K562 treated with DMSO at 1 percent for 4 hours (cell line): ENCODE data around the gene HCFC1R1. TPM values are rescaled to one million over a fixed set of nuclear protein-coding genes. Genes with fewer than 3 reads are reported as not detected.

Experiments used
- total RNA-seq: library from RNA; unstranded; fragments of 300-600 nt; gene quantifications from 2 replicates; pipeline ENCODE4 v1.2.3, GENCODE V29; 2022; ENCODE audit not compliant: insufficient read depth

The HCFC1R1 gene, protein sequence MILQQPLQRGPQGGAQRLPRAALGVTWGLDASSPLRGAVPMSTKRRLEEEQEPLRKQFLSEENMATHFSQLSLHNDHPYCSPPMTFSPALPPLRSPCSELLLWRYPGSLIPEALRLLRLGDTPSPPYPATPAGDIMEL
- total RNA-seq, result 29.9 and 38.3 TPM in 2 replicates

GRCh38 chr16:3023669-3024478, at the start of gene HCFC1R1, which contains the start of gene THOC6:
HCFC1R1 (minus strand) TSS chr16:3023942; CDS start chr16:3023941, 1 bp downstream.
THOC6 (plus strand) TSS chr16:3024035; CDS start chr16:3024327, 292 bp downstream.

GRCh38 chr16:3065069-3065741, 41.5 kb upstream of the HCFC1R1 start, which contains the start of gene IL32:
IL32 (plus strand) TSS chr16:3065640; CDS start chr16:3065812, 172 bp downstream.

DNA sequence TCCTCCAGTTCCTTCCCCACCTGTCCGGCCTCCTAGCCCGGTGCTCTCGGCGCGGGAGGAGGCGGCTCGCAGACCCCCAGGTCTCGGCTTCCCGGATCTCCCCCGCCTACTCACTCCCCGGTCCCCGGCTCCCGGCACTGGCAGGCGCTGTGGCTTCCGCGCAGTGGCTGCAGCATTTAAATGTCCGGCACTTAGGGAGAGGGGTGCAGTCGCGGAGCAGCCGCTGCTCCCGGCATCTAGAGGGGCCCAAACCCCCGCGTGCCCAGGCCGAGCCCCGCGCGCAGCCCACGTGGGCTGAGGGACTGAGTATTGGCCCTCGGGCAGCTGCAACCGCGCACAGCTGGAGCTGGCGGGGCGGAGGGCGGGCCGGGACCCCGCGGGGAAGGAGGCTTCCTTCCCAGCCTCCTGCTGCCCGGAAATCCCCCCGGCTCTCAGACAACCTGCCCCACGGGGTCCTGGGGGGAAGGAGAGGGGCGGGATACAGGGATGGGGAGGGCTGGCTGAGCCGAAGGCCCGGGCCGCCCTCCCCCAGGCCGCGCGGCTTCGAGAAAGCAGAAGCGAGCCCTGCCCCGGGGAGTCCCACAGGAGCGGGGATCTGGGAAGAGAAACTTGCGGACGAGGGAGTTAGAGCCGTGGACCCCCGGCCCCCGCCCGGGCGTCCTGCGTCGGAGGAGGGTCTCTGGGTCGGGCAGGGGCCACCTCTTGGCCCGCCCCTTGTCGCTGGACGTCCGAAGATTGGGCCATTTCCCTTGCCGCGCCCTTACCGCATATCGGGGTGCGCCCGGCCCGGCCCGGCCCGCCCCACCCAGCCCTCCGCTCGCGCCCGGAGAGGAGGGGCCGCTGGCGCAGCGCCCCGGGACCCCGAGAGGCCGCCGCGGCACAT, 22.3 kb upstream of the HCFC1R1 start, which contains the start of gene MMP25:
TSS of gene MMP25 (plus strand) at position 804 of the 883 bp plus-strand sequence. CDS start 357 bp downstream, outside the sequence.

DNA sequence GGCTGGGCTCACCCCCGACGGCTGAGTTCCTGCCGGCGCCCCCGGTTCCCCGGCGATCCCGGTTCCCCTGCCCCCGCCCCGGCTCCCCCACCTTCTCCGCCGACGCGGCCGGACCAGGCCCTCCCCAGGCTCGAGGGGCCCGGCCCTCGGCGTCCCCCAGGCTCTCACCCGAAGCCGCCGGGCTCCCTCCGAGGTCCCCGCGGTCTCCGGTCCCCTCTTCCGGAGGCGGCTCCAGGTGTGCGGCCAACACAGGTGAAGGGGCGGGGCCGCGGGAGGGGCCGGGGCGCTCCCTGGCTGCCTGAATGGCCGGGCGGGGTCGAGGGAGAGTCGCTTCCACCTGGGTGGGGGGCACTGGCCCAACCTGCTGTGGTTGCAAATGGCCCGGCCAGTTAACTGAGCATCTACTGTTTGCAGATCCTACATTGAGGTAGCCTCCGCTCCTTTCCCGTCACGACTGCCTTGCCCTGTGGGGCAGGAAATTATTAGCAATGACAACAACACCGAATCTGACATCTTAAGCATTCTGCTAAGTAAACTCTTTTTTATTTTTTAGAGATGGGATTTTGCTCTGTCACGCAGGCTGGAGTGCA, 13.1 kb upstream of the HCFC1R1 start, which contains the start of gene BICDL2:
TSS of gene BICDL2 (minus strand) at position 219 of the 590 bp plus-strand sequence. CDS start 1,448 bp downstream, outside the sequence.

DNA sequence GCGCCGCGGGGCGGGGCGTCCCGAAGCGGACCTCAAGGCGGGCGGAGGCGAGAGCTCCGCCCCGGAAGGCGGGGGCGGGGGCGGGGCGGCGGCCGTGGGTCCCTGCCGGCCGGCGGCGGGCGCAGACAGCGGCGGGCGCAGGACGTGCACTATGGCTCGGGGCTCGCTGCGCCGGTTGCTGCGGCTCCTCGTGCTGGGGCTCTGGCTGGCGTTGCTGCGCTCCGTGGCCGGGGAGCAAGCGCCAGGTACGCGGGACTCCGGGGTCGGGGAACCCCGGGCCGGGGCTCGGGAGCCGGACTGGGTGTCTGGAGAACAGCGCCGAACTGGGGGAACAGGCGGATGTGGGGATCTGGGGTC, 3.5 kb downstream of the HCFC1R1 start, which contains the start of gene TNFRSF12A:
TSS of gene TNFRSF12A (plus strand) at position 122 of the 357 bp plus-strand sequence. CDS start at position 152, 30 bp downstream.

GRCh38 chr16:3017794-3018506, 5.8 kb downstream of the HCFC1R1 start, which contains the start of gene CLDN6:
CLDN6 (minus strand) TSS chr16:3018183; CDS start chr16:3016021, 2,162 bp downstream.

GRCh38 chr16:3012828-3013420, 10.8 kb downstream of the HCFC1R1 start, which contains the start of gene CLDN9:
CLDN9 (plus strand) TSS chr16:3012923; CDS start chr16:3013363, 440 bp downstream.

GRCh38 chr16:2980227-2981176, 43.2 kb downstream of the HCFC1R1 start, which contains the start of gene PKMYT1:
PKMYT1 (minus strand) TSS chr16:2980446; CDS start chr16:2979657, 789 bp downstream.

Other genes with a start within 250 kb of the HCFC1R1 start
- gene ELOB, start 246.7 kb downstream of the HCFC1R1 start, total RNA-seq, result 201 and 221 TPM in 2 replicates
- not detected in 2 replicates for gene PRSS33, start 236.4 kb downstream of the HCFC1R1 start, total RNA-seq
- gene PRSS41, start 225.5 kb downstream of the HCFC1R1 start, total RNA-seq, result not detected in 2 replicates
- gene PRSS21, start 206.7 kb downstream of the HCFC1R1 start, total RNA-seq, result 95.8 and 106 TPM in 2 replicates
- 1.7 TPM in 1 of 2 replicates, not detected in the other for gene ZG16B, start 193.6 kb downstream of the HCFC1R1 start, total RNA-seq
- gene PRSS22, start 165.8 kb downstream of the HCFC1R1 start, total RNA-seq, result not detected in 2 replicates
- gene FLYWCH2, start 140.7 kb downstream of the HCFC1R1 start, total RNA-seq, result 45.9 and 76.3 TPM in 2 replicates
- 33.1 and 37.0 TPM in 2 replicates for gene FLYWCH1, start 112.0 kb downstream of the HCFC1R1 start, total RNA-seq
- 1.1 and 2.0 TPM in 2 replicates for gene KREMEN2, start 59.7 kb downstream of the HCFC1R1 start, total RNA-seq
- 15.4 and 15.7 TPM in 2 replicates for gene PAQR4, start 54.6 kb downstream of the HCFC1R1 start, total RNA-seq
- 137 and 143 TPM in 2 replicates for gene PKMYT1, start 43.5 kb downstream of the HCFC1R1 start, total RNA-seq
- gene CLDN9, start 11.0 kb downstream of the HCFC1R1 start, total RNA-seq, result 3.2 and 4.8 TPM in 2 replicates
- gene CLDN6, start 5.8 kb downstream of the HCFC1R1 start, total RNA-seq, result 0.75 and 1.1 TPM in 2 replicates
- gene TNFRSF12A, start 3.6 kb downstream of the HCFC1R1 start, total RNA-seq, result 18.9 and 26.6 TPM in 2 replicates
- 53.0 and 55.1 TPM in 2 replicates for gene THOC6, start 93 bp upstream of the HCFC1R1 start, total RNA-seq
- gene BICDL2, start 13.0 kb upstream of the HCFC1R1 start, total RNA-seq, result not detected in 2 replicates
- gene MMP25, start 22.6 kb upstream of the HCFC1R1 start, total RNA-seq, result not detected in 2 replicates
- 24.6 and 29.6 TPM in 2 replicates for gene IL32, start 41.7 kb upstream of the HCFC1R1 start, total RNA-seq
- not detected in 2 replicates for gene ZSCAN10, start 75.4 kb upstream of the HCFC1R1 start, total RNA-seq
- 22.9 and 23.2 TPM in 2 replicates for gene ZNF205, start 88.6 kb upstream of the HCFC1R1 start, total RNA-seq
- 17.6 and 18.0 TPM in 2 replicates for gene ZNF213, start 111.1 kb upstream of the HCFC1R1 start, total RNA-seq
- gene OR1F1, start 164.3 kb upstream of the HCFC1R1 start, total RNA-seq, result not detected in 2 replicates
- gene ZNF200, start 211.2 kb upstream of the HCFC1R1 start, total RNA-seq, result 8.6 and 14.7 TPM in 2 replicates
- gene MEFV, start 232.7 kb upstream of the HCFC1R1 start, total RNA-seq, result not detected in 2 replicates